Small intestine (tissue), 7 donors: ENCODE results near the gene ST13. TPM values are rescaled to one million over a fixed set of nuclear protein-coding genes. Genes with fewer than 3 reads are reported as not detected.
"Not testable (repeated sequence)": the region's sequence is repeated elsewhere in the genome, so short reads cannot be mapped to it uniquely, and the experiment has no call there.

Experiments
- DNase-seq, 2 donors: peaks; one replicate each; pipeline versions ENCODE4 v3.0.0 to v3.0.0-alpha.2; 2013
- FAIRE-seq: peaks from 2 replicates; lab custom pipeline; 2012; peaks lifted over from hg19 to GRCh38; lab: Jason Lieb, UNC
- H3K27ac ChIP-seq, 3 donors: one replicate each; pipeline ENCODE4 v1.5.1; 2013; ENCODE audit warnings: low read length in 2 of 3, mild to moderate bottlenecking in 2 of 3, control low read depth in 1 of 3, inconsistent platforms in 1 of 3, low read depth in 1 of 3, moderate library complexity in 1 of 3
- H3K27me3 ChIP-seq, 3 donors: one replicate each; pipeline ENCODE4 v1.6.1; 2013; ENCODE audit warnings: low read length in 3 of 3, inconsistent platforms in 1 of 3; ENCODE audit not compliant: control insufficient read depth in 3 of 3, insufficient read depth in 3 of 3
- H3K36me3 ChIP-seq, 3 donors: one replicate each; pipeline ENCODE4 v1.6.1; 2013; ENCODE audit warnings: low read length in 3 of 3, inconsistent platforms in 1 of 3, low read depth in 1 of 3, mild to moderate bottlenecking in 1 of 3, moderate library complexity in 1 of 3; ENCODE audit not compliant: control insufficient read depth in 3 of 3, insufficient read depth in 2 of 3
- H3K4me1 ChIP-seq, 3 donors: one replicate each; pipeline ENCODE4 v1.6.1; 2013; ENCODE audit warnings: low read length in 2 of 3, inconsistent platforms in 1 of 3, low read depth in 1 of 3, mild to moderate bottlenecking in 1 of 3, moderate library complexity in 1 of 3; ENCODE audit not compliant: control insufficient read depth in 3 of 3, insufficient read depth in 2 of 3
- H3K4me3 ChIP-seq, 3 donors: one replicate each; pipeline ENCODE4 v1.5.1; 2013; ENCODE audit warnings: low read length in 3 of 3, control low read depth in 1 of 3, inconsistent platforms in 1 of 3, low read depth in 1 of 3, mild to moderate bottlenecking in 1 of 3, moderate library complexity in 1 of 3
- H3K9me3 ChIP-seq, 2 donors: one replicate each; pipeline ENCODE4 v1.6.1; 2013; ENCODE audit warnings: low read depth in 1 of 2, low read length in 1 of 2; ENCODE audit not compliant: control insufficient read depth in 2 of 2, insufficient read depth in 1 of 2
- WGBS, 3 donors: extraction: QIAGEN DNeasy Blood & Tissue Kit; methylation state at CpG; one replicate each; pipeline ENCODE4 v1.1.7; 2013; 5-methylcytosine and 5-hydroxymethylcytosine counted together
- polyA plus RNA-seq, 4 donors: library from polyadenylated mRNA; stranded (reverse) in 3 of 4; unstranded in 1 of 4; fragments of 200-250 nt in 3 of 4; fragments of 120-200 nt in 1 of 4; gene quantifications; one replicate each; pipeline versions ENCODE4 v1.2.1 to v1.2.3, GENCODE V29; 2013
- donor health status: healthy with polysubstance abuse.
- donor health status: control.
- donor health status: control.
- donor health status: Bipolar disorder and iron deficiency.
- donor health status: healthy.

ST13 gene
- polyA plus RNA-seq, 4 donors = 69.6 to 585 (median 127) TPM

GRCh38 chr22:40834619-40835018 is 21.8 kb downstream of the ST13 start:
- Histone ChIP-seq H3K27ac (no peak overlapping the region), H3K4me3 (no peak overlapping the region), H3K36me3 (peaks cover 14 to 48% (median 21%) of the 10 kb centered on the region in 3 donors), H3K9me3 (no peaks in the 10 kb centered on the region), H3K4me1 (no peaks in the 10 kb centered on the region), H3K27me3 (no peaks in the 10 kb centered on the region)
- DNase-seq (no peak), FAIRE-seq (no peak)
- 92 to 95% (median 94%) methylated on average over 3 of the region's 3 CpGs for WGBS, 3 donors

GRCh38 chr22:40829131-40829530 is 27.3 kb downstream of the ST13 start:
- no peak for FAIRE-seq
- Histone ChIP-seq H3K36me3 (peaks cover 6 to 29% (median 7%) of the 10 kb centered on the region in 3 donors), H3K27me3 (no peaks in the 10 kb centered on the region), H3K4me1 (peaks cover 0 to 2% (median 0%) of the 10 kb centered on the region in 3 donors), H3K9me3 (no peaks in the 10 kb centered on the region), H3K4me3 (no peak overlapping the region), H3K27ac (no peak overlapping the region)
- no peak for DNase-seq
- WGBS, 3 donors = 80 to 96% (median 94%) methylated on average over 6 of the region's 6 CpGs

GRCh38 chr22:40826984-40827741 is 29.3 kb downstream of the ST13 start:
- FAIRE-seq = no peak
- H3K4me3 ChIP-seq = no peak overlapping the region
- WGBS, 3 donors = 50 to 74% (median 64%) methylated on average over 7 of the region's 7 CpGs
- H3K4me1 ChIP-seq = peaks cover 0 to 7% (median 0%) of the 10 kb centered on the region in 3 donors
- H3K27ac ChIP-seq = no peak overlapping the region
- H3K27me3 ChIP-seq = no peaks in the 10 kb centered on the region
- peak; percentile 73 to 80 for DNase-seq
- H3K36me3 ChIP-seq = peaks cover 4 to 21% (median 5%) of the 10 kb centered on the region in 3 donors
- no peaks in the 10 kb centered on the region for H3K9me3 ChIP-seq

- H3K36me3 ChIP-seq = peaks cover 4 to 17% (median 5%) of the 10 kb centered on the region in 3 donors
- not testable (repeated sequence) for H3K9me3 ChIP-seq, DNase-seq, H3K27me3 ChIP-seq, H3K27ac ChIP-seq, H3K4me1 ChIP-seq, FAIRE-seq, H3K4me3 ChIP-seq
- WGBS, 3 donors = 60 to 89% (median 86%) methylated on average over 1 to 2 of the region's 2 CpGs
Measured at GRCh38 chr22:40826292-40826691, 30.1 kb downstream of the ST13 start.

- Histone ChIP-seq H3K9me3 (no peaks in the 10 kb centered on the region), H3K27ac (no peak overlapping the region), H3K27me3 (no peaks in the 10 kb centered on the region), H3K4me3 (no peak overlapping the region), H3K36me3 (peaks cover 0 to 12% (median 0%) of the 10 kb centered on the region in 3 donors), H3K4me1 (peaks cover 0 to 10% (median 4%) of the 10 kb centered on the region in 3 donors)
- 20 to 52% (median 42%) methylated on average over 1 of the region's 1 CpG for whole genome bisulfite sequencing, 3 donors
- DNase-seq (peak; percentile 29 to 81), FAIRE-seq (no peak)
Measured at GRCh38 chr22:40823426-40823825, 33.0 kb downstream of the ST13 start.

- 5 to 10% (median 8%) methylated on average over 4 of the region's 4 CpGs for WGBS, 3 donors
Measured at GRCh38 chr22:40819599-40820140, 36.8 kb downstream of the ST13 start.

GRCh38 chr22:40818747-40819598 is 37.5 kb downstream of the ST13 start, which contains the start of gene SLC25A17:
SLC25A17 (minus strand) TSS chr22:40819346; CDS start chr22:40819248, 98 bp downstream.
- Histone ChIP-seq H3K4me1 (peaks cover 2 to 12% (median 9%) of the 10 kb centered on the region in 3 donors), H3K27me3 (no peaks in the 10 kb centered on the region), H3K9me3 (no peaks in the 10 kb centered on the region), H3K36me3 (peaks cover 0 to 3% (median 0%) of the 10 kb centered on the region in 3 donors), H3K4me3 (peak within 1 kb of the TSS; percentile 68 to 99 (median 97)), H3K27ac (peak within 1 kb of the TSS; percentile 34 to 91 (median 67))
- WGBS, 3 donors = 0 to 1% (median 0%) methylated on average over 53 to 61 of the region's 61 CpGs
- FAIRE-seq (no peak), DNase-seq (peak; percentile 91 to 92)

More at GRCh38 chr22:40819599-40820140, 36.8 kb downstream of the ST13 start:
- H3K27me3 ChIP-seq = no peaks in the 10 kb centered on the region
- H3K4me3 ChIP-seq = peak overlapping the region; percentile 68 to 99 (median 97)
- peaks cover 0 to 6% (median 0%) of the 10 kb centered on the region in 3 donors for H3K36me3 ChIP-seq
- peak overlapping the region; percentile 34 to 68 (median 53) for H3K27ac ChIP-seq
- H3K9me3 ChIP-seq = no peaks in the 10 kb centered on the region
- FAIRE-seq = no peak
- no peak for DNase-seq
- H3K4me1 ChIP-seq = peaks cover 2 to 16% (median 9%) of the 10 kb centered on the region in 3 donors
